ENCODE data around the gene SEC24B.
"Not testable (repeated sequence)": the region's sequence is repeated elsewhere in the genome, so short reads cannot be mapped to it uniquely, and the experiment has no call there.

SEC24B gene

GRCh38 chr4:109511414-109511813 lies 77.8 kb downstream of the SEC24B start:
- no peak for DNase-seq

GRCh38 chr4:109513368-109513767 lies 79.8 kb downstream of the SEC24B start:
- DNase-seq: not testable (repeated sequence)

DNA sequence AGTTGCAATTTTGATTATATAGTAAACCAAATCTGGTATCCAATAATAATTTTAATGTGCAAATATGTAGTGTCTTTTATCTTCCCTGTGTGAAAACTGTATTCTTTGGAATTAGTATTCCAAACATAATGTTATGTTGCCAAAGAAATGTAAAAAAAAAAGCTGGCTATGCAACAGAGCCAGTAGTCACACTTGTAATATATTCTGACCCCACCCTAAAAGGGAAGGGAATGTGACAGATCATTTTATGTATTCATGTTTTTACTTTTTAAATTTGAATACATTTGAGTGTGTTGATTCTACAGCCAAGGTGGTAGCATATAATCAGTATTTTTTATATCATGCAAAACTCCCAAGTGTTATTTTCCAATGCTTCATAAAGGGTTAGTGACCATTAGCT lies 98.6 kb downstream of the SEC24B start:
- DNase-seq: no peak

GRCh38 chr4:109545401-109545800 lies 111.8 kb downstream of the SEC24B start:
- no peak for DNase-seq

- DNase-seq: no peak
These were observed 113.8 kb downstream of the SEC24B start for GRCh38 chr4:109547394-109547793.

GRCh38 chr4:109548655-109549054 lies 115.0 kb downstream of the SEC24B start:
- peak; percentile 12 for DNase-seq

DNA sequence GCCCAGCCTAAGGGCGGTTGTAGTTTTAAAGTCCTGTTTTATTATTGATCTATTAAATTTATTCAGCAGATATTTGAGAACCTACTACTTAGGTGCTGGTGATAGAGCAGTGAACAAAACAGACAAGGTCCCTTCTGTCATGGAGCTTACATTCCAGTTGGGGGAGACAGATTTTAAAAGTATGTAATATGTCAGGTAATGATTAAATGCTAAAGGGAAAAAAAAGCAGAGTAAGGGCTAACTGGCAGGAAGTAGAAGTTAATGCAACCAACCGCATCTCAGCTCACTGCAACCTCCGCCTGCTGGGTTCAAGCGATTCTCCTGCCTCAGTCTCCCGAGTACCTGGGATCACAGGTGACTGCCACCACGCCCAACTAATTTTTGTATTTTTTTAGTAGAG lies 118.6 kb downstream of the SEC24B start:
- no peak for DNase-seq

DNA sequence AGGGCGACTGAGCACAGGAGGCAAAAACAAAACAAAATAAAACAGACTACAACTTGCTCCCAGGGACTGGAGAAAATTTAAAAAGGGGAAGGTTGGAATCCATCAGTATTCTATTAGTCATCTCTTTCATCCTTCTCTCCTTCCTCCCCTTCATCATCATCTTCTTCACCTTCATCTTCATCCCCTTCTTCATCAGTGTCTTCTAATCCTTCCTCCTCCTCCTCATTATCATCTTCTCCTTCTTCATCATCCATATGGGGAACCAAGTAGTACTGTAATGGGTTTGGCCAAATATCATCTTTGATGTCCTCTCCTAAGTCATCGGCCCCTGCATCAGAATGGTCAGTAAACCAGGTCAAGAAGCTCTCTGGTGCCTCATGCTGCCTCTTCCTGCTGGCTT lies 119.5 kb downstream of the SEC24B start:
- no peak for DNase-seq

- DNase-seq: no peak
These were observed 121.4 kb downstream of the SEC24B start for GRCh38 chr4:109554971-109555370.

GRCh38 chr4:109557433-109557832 lies 123.8 kb downstream of the SEC24B start:
- no peak for DNase-seq

GRCh38 chr4:109558095-109558494 lies 124.5 kb downstream of the SEC24B start:
- peak; percentile 27 for DNase-seq

DNA sequence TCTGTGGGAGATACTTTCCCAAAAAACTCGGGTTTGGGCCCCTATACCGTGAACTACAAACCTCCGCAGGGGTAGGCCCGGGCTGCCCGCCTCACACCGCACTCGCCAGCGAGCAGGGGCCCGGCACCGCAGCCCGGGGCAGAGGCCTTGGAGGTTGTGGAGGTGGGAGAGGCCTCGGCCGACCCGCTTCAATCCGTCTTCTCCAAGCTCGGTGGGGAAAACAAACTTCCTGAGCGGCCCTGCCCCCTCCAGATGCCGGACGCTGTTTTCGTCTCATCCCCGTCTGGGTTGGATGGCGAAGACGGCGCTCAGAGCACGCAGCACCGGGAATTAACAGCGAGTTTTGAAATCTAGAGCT lies 126.0 kb downstream of the SEC24B start:
- DNase-seq: peak; percentile 47

DNA sequence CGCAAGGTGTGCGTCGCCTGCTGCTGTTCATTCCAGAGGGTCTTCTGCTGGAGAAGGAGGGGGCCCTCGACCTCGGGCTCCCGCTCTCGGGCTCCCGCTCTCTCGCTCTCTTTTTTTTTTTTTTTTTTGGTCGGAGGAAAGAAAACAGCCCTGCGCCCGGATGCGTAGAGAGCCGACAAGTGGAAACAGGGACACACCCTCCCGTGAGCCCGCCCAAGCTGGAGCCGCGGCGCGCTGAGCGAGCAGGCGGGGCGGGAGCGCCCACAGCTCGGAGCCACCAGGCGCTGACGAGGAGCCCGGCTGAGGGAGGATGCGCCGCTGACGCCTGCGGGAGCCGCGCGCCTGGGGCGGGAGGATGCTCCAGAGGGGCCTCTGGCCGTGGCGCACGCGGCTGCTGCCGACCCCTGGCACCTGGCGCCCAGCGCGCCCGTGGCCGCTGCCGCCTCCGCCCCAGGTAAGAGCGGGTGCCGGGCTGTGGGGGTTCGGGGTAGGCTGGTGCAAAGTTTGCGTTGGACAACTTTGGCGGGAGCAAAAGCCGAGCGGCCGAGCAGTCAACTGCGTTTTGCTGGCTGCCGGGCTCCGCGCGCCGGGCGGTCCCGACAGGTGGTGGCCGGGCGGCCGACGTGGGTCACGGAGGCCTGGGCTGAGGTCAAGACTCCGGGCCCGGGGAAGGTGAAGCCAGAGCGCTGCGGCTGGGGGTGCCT lies 126.5 kb downstream of the SEC24B start, which contains the start of gene MCUB:
MCUB (plus strand) TSS at position 264 of the 704 bp plus-strand sequence; CDS start at position 356, 92 bp downstream.
- DNase-seq: peak; percentile 91

- DNase-seq: peak; percentile 72
These were observed 127.3 kb downstream of the SEC24B start for GRCh38 chr4:109560687-109561461.

DNA sequence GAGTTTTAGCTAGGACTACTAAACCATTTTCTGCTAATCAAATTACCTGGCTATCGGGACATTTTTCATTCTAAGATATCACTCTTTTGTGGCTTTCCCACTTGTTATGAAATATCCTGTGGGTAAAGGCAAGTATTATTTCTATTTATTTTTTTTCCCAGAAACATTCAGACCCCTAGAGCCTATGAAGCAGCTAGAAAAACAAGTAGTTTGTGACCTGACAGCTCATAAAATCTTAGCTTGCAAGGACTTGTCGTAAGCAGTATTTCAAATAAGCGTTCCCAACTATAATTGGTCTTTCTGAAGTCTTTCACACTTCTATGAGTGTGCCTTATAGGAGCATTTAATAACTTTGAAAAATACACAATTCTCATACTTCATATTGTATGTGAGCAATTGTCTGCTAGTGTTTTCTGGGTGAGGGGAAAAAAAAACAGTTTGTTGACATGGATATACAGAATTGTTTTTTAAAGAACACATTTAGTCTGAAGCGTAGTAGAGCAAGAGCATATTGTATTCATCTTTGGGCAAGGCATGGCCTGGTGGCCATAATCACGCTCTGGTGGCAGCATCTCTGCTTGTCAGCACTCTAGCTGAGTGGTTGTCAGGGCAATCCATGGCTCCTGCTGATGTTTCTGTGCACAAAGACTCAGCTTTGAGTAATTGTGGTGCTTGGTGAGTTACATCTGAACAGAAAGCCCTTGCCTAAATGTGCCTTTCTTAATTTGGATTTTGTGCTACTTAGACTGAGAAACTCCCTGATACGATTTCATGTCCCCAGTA lies 129.0 kb downstream of the SEC24B start:
- no peak for DNase-seq

- no peak for DNase-seq
These were observed 137.9 kb downstream of the SEC24B start for GRCh38 chr4:109571494-109571893.

GRCh38 chr4:109572154-109572553 lies 138.5 kb downstream of the SEC24B start:
- no peak for DNase-seq

DNA sequence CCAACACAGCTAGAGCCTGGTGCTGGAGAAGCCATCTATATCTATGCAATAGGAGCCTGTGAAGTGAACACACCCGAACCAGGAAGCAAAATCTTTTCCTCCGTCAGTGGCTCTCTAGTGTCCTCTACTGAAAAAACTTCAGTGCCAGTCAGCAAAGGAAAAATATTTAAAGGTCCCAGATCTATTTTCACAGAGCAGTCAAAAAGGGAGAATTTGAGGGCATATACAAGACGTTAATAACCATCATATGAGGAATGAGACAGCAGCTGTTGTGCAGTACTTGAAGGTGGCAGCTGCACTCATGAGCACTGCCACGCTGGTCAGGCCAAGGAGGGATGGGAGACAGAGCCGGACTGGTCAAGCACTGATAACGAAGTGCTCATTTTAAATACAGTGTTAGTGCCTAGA lies 140.8 kb downstream of the SEC24B start:
- DNase-seq: peak; percentile 14

- DNase-seq: no peak
These were observed 141.6 kb downstream of the SEC24B start for GRCh38 chr4:109574931-109575804.

GRCh38 chr4:109576462-109576861 lies 142.8 kb downstream of the SEC24B start:
- DNase-seq: no peak

- no peak for DNase-seq
These were observed 145.2 kb downstream of the SEC24B start for GRCh38 chr4:109578846-109579245.

- DNase-seq: not testable (repeated sequence)
These were observed 146.4 kb downstream of the SEC24B start for GRCh38 chr4:109579997-109580396.
